Upper lobe of left lung (tissue), 4 donors: ENCODE results near the gene CPNE5.
"Not testable (repeated sequence)": the region's sequence is repeated elsewhere in the genome, so short reads cannot be mapped to it uniquely, and the experiment has no call there.

ENCODE experiments used
- CTCF ChIP-seq, 6 experiments: fragments of 450-650 bp in 4 of 6; fragments of 200-600 bp in 2 of 6; sonication (generic) in 2 of 6; IDR thresholded peaks; one replicate each; pipeline ENCODE4 v1.5.1; 2016 to 2019; ENCODE audit warnings: antibody characterized with exemption in 6 of 6
- EP300 ChIP-seq, 4 donors: sonication (generic); formaldehyde crosslinking; IDR thresholded peaks; one replicate each; pipeline ENCODE4 v1.5.1; 2017; ENCODE audit warnings: antibody characterized with exemption in 4 of 4, control low read depth in 2 of 4
- POLR2AphosphoS5 ChIP-seq, 2 donors: sonication (generic); formaldehyde crosslinking; IDR thresholded peaks; one replicate each; pipeline ENCODE4 v1.5.1; 2017; ENCODE audit warnings: antibody characterized with exemption in 2 of 2

GRCh38 chr6:36813047-36813446 lies 26.2 kb downstream of the CPNE5 start:
- not testable (repeated sequence) for TF ChIP-seq CTCF, EP300, POLR2AphosphoS5 (IDR thresholded peaks at IDR 0.05)
